Measurements from ENCODE around the gene TMEM260. TPM values are rescaled to one million over a fixed set of nuclear protein-coding genes. Genes with fewer than 3 reads are reported as not detected.

TMEM260 gene
- total and polyA plus RNA-seq, 10 of the 15 experiments (the other 5 are each of a cell fraction or from before 2014, with no cell fraction given): 3.2 to 13.6 (median 11.0) TPM

DNA sequence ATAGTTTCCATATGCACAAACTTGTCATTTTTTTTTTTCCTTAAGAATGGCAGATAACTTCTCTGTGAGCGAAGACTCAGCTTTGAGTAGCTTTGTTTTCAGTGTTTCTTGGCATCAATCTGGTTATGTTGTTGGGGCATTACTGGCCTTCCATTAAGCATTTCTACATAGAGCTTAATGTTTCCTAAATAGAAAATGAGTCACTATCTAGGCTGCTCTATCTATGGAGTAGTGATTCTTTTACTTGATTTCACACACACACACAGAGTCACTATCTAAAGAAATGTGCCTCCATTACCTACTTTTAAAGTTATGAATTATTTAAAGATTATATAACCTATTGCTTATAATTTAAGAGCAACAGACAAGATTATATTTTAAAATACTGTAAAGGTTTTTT lies 53.9 kb downstream of the TMEM260 start:
- Histone ChIP-seq H3K27me3 (replicated peaks in 1 of 2; ENCODE audit: control insufficient read depth in 2 of 2, insufficient read depth in 2 of 2, low read length in 1 of 2) (no peaks in the 10 kb centered on the region), H3K79me2 (ENCODE audit: control insufficient read depth, insufficient read depth, low read length) (no peaks in the 10 kb centered on the region), H4K20me1 (ENCODE audit: control insufficient read depth, insufficient read depth) (no peaks in the 10 kb centered on the region), H2AFZ (ENCODE audit: control insufficient read depth, low read depth, low read length) (no peak overlapping the region), H3K9me3 (replicated peaks; ENCODE audit: control insufficient read depth, insufficient read depth, low read length) (peaks cover 2% of the 10 kb centered on the region; the same call in 1 of the 3 replicates), H3K4me1 (ENCODE audit: control insufficient read depth, insufficient read depth, low read length) (no peaks in the 10 kb centered on the region), H3K4me3 (no peak overlapping the region), H3K4me2 (ENCODE audit: control insufficient read depth, insufficient read depth) (no peak overlapping the region), H3K36me3 (ENCODE audit: control insufficient read depth in 2 of 2, insufficient read depth in 2 of 2, low read length in 1 of 2) (peaks cover 6 to 26% of the 10 kb centered on the region in 2 experiments), H3K27ac (ENCODE audit: control insufficient read depth, insufficient read depth) (no peak overlapping the region), H3K9ac (ENCODE audit: control insufficient read depth, insufficient read depth, low read length) (no peak overlapping the region)
- intact Hi-C loops (cut with micrococcal nuclease; ENCODE audit: unreplicated experiment): no loop called here
- DNase-seq (ENCODE audit: low read depth, low spot score) (no peak), FAIRE-seq (no peak), ATAC-seq (no peak)
- RAD21 ChIA-PET (ENCODE audit: unreplicated experiment): no interaction called here
- BruUV-seq (replicated peaks): no TSS peak
- CTCF ChIA-PET: interaction anchor here (0.7 kb wide), 1 partner anchor 13 kb away, joined by 5 read pairs; no protein-coding TSS in a partner anchor
- POLR2A ChIA-PET: no interaction called here
- TF ChIP-seq SUPT20H (IDR thresholded peaks at IDR 0.05; ENCODE audit: borderline replicate concordance, control insufficient read depth, low read depth, low read length) (no peak), EZH2 (IDR thresholded peaks at IDR 0.05; ENCODE audit: borderline replicate concordance, control insufficient read depth, low read depth, low read length) (no peak), ZNF24 (IDR thresholded peaks at IDR 0.05) (no peak), HDAC2 (IDR thresholded peaks at IDR 0.05) (no peak), YBX1 (IDR thresholded peaks at IDR 0.05) (no peak), SMAD1 (IDR thresholded peaks at IDR 0.05; ENCODE audit: low read depth, partially characterized antibody) (no peak), POU2F2 (IDR thresholded peaks at IDR 0.05; ENCODE audit: borderline replicate concordance, low read depth, low read length) (no peak), SRF (IDR thresholded peaks at IDR 0.05; ENCODE audit: low read depth in 2 of 2, low read length in 2 of 2) (no peak), POLR2AphosphoS5 (IDR thresholded peaks at IDR 0.05; ENCODE audit: low read length) (no peak)
- TF ChIP-seq, protein P1, sequence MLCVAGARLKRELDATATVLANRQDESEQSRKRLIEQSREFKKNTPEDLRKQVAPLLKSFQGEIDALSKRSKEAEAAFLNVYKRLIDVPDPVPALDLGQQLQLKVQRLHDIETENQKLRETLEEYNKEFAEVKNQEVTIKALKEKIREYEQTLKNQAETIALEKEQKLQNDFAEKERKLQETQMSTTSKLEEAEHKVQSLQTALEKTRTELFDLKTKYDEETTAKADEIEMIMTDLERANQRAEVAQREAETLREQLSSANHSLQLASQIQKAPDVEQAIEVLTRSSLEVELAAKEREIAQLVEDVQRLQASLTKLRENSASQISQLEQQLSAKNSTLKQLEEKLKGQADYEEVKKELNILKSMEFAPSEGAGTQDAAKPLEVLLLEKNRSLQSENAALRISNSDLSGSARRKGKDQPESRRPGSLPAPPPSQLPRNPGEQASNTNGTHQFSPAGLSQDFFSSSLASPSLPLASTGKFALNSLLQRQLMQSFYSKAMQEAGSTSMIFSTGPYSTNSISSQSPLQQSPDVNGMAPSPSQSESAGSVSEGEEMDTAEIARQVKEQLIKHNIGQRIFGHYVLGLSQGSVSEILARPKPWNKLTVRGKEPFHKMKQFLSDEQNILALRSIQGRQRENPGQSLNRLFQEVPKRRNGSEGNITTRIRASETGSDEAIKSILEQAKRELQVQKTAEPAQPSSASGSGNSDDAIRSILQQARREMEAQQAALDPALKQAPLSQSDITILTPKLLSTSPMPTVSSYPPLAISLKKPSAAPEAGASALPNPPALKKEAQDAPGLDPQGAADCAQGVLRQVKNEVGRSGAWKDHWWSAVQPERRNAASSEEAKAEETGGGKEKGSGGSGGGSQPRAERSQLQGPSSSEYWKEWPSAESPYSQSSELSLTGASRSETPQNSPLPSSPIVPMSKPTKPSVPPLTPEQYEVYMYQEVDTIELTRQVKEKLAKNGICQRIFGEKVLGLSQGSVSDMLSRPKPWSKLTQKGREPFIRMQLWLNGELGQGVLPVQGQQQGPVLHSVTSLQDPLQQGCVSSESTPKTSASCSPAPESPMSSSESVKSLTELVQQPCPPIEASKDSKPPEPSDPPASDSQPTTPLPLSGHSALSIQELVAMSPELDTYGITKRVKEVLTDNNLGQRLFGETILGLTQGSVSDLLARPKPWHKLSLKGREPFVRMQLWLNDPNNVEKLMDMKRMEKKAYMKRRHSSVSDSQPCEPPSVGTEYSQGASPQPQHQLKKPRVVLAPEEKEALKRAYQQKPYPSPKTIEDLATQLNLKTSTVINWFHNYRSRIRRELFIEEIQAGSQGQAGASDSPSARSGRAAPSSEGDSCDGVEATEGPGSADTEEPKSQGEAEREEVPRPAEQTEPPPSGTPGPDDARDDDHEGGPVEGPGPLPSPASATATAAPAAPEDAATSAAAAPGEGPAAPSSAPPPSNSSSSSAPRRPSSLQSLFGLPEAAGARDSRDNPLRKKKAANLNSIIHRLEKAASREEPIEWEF (IDR thresholded peaks at IDR 0.05; ENCODE audit: insufficient replicate concordance, low read depth, low read length): no peak
- SMC1A ChIA-PET (ENCODE audit: uncharacterized antibody, unreplicated experiment): no interaction called here
- in situ Hi-C loops (cut with MboI): no loop called here
- 38% methylated on average over 1 of the region's 1 CpG for WGBS (ENCODE audit: insufficient coverage, insufficient replicate concordance, low lambda C conversion rate, missing lambda C conversion rate)

Data from GM12878 (cell line).